Eye (tissue), 1 donor: ENCODE data around the gene OR51E1.
A peak's percentile ranks its signal among the peaks of the same experiment; 100 is the strongest.

Source experiments
- DNase-seq: peaks from one replicate; pipeline ENCODE4 v3.0.0-alpha.2; 2015

OR51E1 gene

GRCh38 chr11:4643682-4644081, at the start of gene OR51E1:
Gene OR51E1, plus strand, starts transcription at chr11:4643982. Its CDS starts 8,545 bp downstream, at chr11:4652527.
- no peak for DNase-seq

GRCh38 chr11:4605057-4605456, 38.7 kb upstream of the OR51E1 start:
- DNase-seq, result no peak

GRCh38 chr11:4606231-4607015, 37.4 kb upstream of the OR51E1 start:
- no peak for DNase-seq

- DNase-seq, result no peak
Observed at GRCh38 chr11:4607096-4607495, 36.7 kb upstream of the OR51E1 start.

GRCh38 chr11:4607781-4608666, 35.8 kb upstream of the OR51E1 start, which contains the start of gene TRIM68:
Gene TRIM68, minus strand, starts transcription at chr11:4608231. Its CDS starts 2,727 bp downstream, at chr11:4605504.
- peak; percentile 97 for DNase-seq

- no peak for DNase-seq
Observed at GRCh38 chr11:4610258-4610935, 33.4 kb upstream of the OR51E1 start.

- no peak for DNase-seq
Observed at GRCh38 chr11:4611986-4612385, 31.8 kb upstream of the OR51E1 start.

- no peak for DNase-seq
Observed at GRCh38 chr11:4615856-4616444, 27.8 kb upstream of the OR51E1 start.

- DNase-seq, result no peak
Observed at GRCh38 chr11:4619514-4619913, 24.3 kb upstream of the OR51E1 start.

GRCh38 chr11:4626207-4627099, 17.3 kb upstream of the OR51E1 start:
- DNase-seq, result peak; percentile 90

- no peak for DNase-seq
Observed at GRCh38 chr11:4636136-4636535, 7.6 kb upstream of the OR51E1 start.

GRCh38 chr11:4636962-4637661, 6.7 kb upstream of the OR51E1 start, which contains the start of gene OR51D1:
Gene OR51D1, plus strand, starts transcription at chr11:4637477. Its CDS starts 2,314 bp downstream, at chr11:4639791.
- DNase-seq, result peak; percentile 90

- no peak for DNase-seq
Observed at GRCh38 chr11:4637662-4638047, 6.1 kb upstream of the OR51E1 start.

- no peak for DNase-seq
Observed at GRCh38 chr11:4639931-4640330, 3.9 kb upstream of the OR51E1 start.

- DNase-seq, result no peak
Observed at GRCh38 chr11:4641501-4641900, 2.3 kb upstream of the OR51E1 start.

GRCh38 chr11:4642043-4642442, 1.7 kb upstream of the OR51E1 start:
- DNase-seq, result no peak

- no peak for DNase-seq
Observed at GRCh38 chr11:4643076-4643475, 706 bp upstream of the OR51E1 start.

GRCh38 chr11:4644233-4644632, 451 bp downstream of the OR51E1 start:
- no peak for DNase-seq

GRCh38 chr11:4645974-4646373, 2.2 kb downstream of the OR51E1 start:
- no peak for DNase-seq

GRCh38 chr11:4647766-4648165, 4.0 kb downstream of the OR51E1 start:
- no peak for DNase-seq
